HFFc6 (cell line): ENCODE results near the gene ZGRF1. TPM values are rescaled to one million over a fixed set of nuclear protein-coding genes. Genes with fewer than 3 reads are reported as not detected.

Experiments used
- DNase-seq: peaks from one replicate; pipeline ENCODE4 v3.0.0-alpha.2; 2018
- H3K27ac Mint-ChIP-seq: 2 replicates; pipeline ENCODE4 v1.8.0; 2020; ENCODE audit warnings: mild to moderate bottlenecking, mixed read lengths
- H3K27me3 Mint-ChIP-seq: 2 replicates; pipeline ENCODE4 v1.8.0; 2021; ENCODE audit warnings: mild to moderate bottlenecking, moderate library complexity, mixed read lengths; ENCODE audit not compliant: insufficient read depth
- H3K36me3 Mint-ChIP-seq: 2 replicates; pipeline ENCODE4 v1.8.0; 2021; ENCODE audit warnings: low read depth, mixed read lengths
- H3K4me1 Mint-ChIP-seq: 2 replicates; pipeline ENCODE4 v1.8.0; 2020; ENCODE audit warnings: low read depth, mixed read lengths
- H3K4me3 Mint-ChIP-seq: 2 replicates; pipeline ENCODE4 v1.8.0; 2020; ENCODE audit warnings: mild to moderate bottlenecking, moderate library complexity, mixed read lengths
- H3K9me3 Mint-ChIP-seq: 2 replicates; pipeline ENCODE4 v1.8.0; 2020; ENCODE audit warnings: mild to moderate bottlenecking, mixed read lengths
- long read RNA-seq: library from polyadenylated mRNA; unstranded; transcript quantifications from one replicate; pipeline ENCODE4 v2.0.0, GENCODE V29; 2019
- total RNA-seq, 6 experiments: library from RNA; stranded (reverse); fragmentation: NEBNext Ultra II Directional; extraction: Animal tissue kit (Norgen Biotek cat#: 25700); gene quantifications; 2 replicates in 1 of 6; 3 replicates in 5 of 6; pipeline ENCODE4 v1.2.3, GENCODE V29; 2021
- TF ChIP-seq, protein P1 (sequence below): fragments of 200-600 bp; sonication (generic); IDR thresholded peaks from 2 replicates; pipeline ENCODE4 v1.5.0; 2021; ENCODE audit warnings: antibody characterized with exemption, mild to moderate bottlenecking

The ZGRF1 gene, protein sequence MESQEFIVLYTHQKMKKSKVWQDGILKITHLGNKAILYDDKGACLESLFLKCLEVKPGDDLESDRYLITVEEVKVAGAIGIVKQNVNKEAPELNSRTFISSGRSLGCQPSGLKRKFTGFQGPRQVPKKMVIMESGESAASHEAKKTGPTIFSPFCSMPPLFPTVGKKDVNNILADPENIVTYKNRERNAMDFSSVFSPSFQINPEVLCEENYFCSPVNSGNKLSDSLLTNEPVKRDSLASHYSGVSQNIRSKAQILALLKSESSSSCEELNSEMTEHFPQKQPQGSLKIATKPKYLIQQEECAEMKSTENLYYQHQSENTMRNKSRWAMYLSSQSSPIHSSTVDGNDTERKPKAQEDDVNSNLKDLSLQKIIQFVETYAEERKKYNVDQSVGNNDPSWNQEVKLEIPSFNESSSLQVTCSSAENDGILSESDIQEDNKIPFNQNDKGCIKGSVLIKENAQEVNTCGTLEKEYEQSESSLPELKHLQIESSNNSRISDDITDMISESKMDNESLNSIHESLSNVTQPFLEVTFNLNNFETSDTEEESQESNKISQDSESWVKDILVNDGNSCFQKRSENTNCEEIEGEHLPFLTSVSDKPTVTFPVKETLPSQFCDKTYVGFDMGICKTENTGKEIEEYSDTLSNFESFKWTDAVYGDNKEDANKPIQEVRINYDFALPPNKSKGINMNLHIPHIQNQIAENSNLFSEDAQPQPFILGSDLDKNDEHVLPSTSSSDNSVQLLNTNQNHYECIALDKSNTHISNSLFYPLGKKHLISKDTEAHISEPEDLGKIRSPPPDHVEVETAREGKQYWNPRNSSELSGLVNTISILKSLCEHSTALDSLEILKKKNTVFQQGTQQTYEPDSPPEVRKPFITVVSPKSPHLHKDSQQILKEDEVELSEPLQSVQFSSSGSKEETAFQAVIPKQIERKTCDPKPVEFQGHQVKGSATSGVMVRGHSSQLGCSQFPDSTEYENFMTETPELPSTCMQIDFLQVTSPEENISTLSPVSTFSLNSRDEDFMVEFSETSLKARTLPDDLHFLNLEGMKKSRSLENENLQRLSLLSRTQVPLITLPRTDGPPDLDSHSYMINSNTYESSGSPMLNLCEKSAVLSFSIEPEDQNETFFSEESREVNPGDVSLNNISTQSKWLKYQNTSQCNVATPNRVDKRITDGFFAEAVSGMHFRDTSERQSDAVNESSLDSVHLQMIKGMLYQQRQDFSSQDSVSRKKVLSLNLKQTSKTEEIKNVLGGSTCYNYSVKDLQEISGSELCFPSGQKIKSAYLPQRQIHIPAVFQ (N-terminal part only)
- total RNA-seq, result 1 to 10 TPM; 3.7 to 7.3 (median 6.6) TPM
- long read RNA-seq, result 0 reads

DNA sequence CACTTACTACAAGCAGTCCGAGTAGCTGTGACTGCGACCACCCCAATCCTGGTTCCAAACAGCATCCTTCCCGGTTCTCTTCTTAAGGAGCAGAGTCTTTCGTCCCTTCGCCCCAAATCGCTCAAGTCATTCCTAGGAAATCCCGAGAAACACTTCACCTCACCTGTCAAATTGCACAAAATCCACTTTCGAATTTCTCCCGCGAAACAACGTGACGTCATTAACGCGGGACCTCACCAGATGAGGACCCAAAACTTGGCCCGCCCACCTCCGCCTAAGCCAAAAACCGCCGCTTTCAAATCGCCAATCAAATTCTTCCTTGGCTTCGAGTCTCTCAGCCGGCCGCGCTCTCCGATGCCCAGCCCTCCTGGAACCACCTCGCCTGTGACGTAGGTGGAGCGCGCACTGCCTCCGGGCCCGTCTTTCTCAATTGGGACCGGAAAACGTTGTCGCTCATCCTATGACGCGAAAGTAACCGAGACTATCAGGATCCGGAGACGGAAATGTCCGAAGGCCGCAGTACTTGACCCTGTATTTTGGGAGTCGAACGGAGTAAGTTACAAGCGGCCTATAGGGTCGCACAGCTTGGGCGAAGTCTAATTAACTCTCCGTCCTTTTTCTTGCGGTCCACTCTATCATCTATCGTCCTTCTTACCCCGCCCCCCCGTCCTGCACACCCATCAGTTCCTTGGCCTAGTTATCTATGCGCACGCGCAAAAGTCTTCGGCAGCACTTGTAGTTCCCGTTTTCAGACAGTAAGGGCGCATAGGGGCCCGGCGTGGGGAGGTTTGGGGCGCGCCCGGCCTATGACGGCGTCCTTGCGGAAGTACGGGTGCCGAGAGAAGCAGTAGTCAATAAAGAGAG lies at the start of gene ZGRF1, which contains the start of gene LARP7:
ZGRF1 (minus strand) TSS at position 222 of the 864 bp plus-strand sequence. CDS start 3,733 bp downstream, outside the sequence.
LARP7 (plus strand) TSS at position 456 of the 864 bp plus-strand sequence. CDS start 7,527 bp downstream, outside the sequence.
- H3K4me1 Mint-ChIP-seq, result 0 out of 2 replicates have a peak, but pooled peaks cover 5% of the 10 kb centered on the region
- H3K27me3 Mint-ChIP-seq, result no peaks in the 10 kb centered on the region
- peaks cover 7% of the 10 kb centered on the region; the same call in 1 of the 2 replicates for H3K36me3 Mint-ChIP-seq
- H3K4me3 Mint-ChIP-seq, result no peak within 1 kb of the TSS
- DNase-seq, result peak; percentile 99
- H3K27ac Mint-ChIP-seq, result no peak within 1 kb of the TSS; the same call in 1 of the 2 replicates
- TF ChIP-seq, protein P1, sequence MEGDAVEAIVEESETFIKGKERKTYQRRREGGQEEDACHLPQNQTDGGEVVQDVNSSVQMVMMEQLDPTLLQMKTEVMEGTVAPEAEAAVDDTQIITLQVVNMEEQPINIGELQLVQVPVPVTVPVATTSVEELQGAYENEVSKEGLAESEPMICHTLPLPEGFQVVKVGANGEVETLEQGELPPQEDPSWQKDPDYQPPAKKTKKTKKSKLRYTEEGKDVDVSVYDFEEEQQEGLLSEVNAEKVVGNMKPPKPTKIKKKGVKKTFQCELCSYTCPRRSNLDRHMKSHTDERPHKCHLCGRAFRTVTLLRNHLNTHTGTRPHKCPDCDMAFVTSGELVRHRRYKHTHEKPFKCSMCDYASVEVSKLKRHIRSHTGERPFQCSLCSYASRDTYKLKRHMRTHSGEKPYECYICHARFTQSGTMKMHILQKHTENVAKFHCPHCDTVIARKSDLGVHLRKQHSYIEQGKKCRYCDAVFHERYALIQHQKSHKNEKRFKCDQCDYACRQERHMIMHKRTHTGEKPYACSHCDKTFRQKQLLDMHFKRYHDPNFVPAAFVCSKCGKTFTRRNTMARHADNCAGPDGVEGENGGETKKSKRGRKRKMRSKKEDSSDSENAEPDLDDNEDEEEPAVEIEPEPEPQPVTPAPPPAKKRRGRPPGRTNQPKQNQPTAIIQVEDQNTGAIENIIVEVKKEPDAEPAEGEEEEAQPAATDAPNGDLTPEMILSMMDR, result peak; percentile 90
- no peaks in the 10 kb centered on the region for H3K9me3 Mint-ChIP-seq

DNA sequence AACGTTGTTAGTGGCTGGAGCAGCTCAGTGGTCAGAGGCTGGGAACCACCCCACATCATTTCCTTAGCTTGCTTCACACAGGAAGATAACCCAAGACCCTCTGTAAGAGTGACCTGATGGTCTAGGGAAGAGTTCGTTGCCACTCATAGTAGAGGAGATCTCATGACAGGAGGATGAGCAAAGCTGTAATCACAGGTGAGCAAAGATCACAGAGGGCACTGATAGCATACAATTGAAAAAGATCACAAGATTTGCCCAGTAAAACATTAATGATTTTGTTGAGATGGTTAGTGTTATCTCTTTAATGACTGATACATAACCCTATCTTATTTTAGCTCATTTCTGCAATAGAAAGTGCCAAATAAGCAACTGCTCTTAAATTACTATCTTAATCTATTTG lies 44.3 kb upstream of the ZGRF1 start:
- DNase-seq, result no peak
- TF ChIP-seq, protein P1, result no peak
- Mint-ChIP-seq H3K4me1 (no peaks in the 10 kb centered on the region), H3K9me3 (no peaks in the 10 kb centered on the region), H3K27ac (no peak overlapping the region), H3K36me3 (no peaks in the 10 kb centered on the region), H3K4me3 (no peak overlapping the region), H3K27me3 (peaks cover 1% of the 10 kb centered on the region; the same call in 1 of the 2 replicates)

DNA sequence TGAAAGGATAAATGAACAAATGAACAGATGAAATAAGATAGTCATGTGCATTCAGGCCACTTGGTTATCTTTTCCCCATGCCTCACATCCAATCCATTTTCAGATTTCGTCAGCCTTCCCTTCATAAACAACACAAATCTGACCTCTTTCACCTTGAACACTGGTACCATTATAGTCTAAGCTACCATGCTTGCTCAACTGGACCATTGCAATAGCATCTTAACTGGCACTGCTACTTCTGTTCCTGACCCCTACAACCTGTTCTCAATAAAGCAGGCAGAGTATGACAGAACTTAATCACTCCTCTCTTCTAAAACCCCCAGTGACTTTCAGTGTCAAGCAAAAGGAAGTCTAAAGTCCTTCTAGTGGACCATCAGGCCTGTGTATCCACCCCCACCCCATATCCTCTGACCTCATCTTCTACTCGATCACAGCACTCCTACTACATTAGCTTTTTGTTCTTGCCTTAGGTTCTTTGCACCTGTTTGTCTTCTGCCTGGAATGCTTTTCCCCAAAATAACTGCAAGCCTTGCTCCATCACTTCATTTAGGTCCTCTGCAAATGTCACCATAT lies 40.9 kb upstream of the ZGRF1 start:
- H3K4me3 Mint-ChIP-seq, result no peak overlapping the region
- no peaks in the 10 kb centered on the region for H3K9me3 Mint-ChIP-seq
- H3K4me1 Mint-ChIP-seq, result no peaks in the 10 kb centered on the region
- H3K36me3 Mint-ChIP-seq, result no peaks in the 10 kb centered on the region
- H3K27ac Mint-ChIP-seq, result no peak overlapping the region
- TF ChIP-seq, protein P1, result no peak
- peaks cover 3% of the 10 kb centered on the region; the same call in 1 of the 2 replicates for H3K27me3 Mint-ChIP-seq
- no peak for DNase-seq

DNA sequence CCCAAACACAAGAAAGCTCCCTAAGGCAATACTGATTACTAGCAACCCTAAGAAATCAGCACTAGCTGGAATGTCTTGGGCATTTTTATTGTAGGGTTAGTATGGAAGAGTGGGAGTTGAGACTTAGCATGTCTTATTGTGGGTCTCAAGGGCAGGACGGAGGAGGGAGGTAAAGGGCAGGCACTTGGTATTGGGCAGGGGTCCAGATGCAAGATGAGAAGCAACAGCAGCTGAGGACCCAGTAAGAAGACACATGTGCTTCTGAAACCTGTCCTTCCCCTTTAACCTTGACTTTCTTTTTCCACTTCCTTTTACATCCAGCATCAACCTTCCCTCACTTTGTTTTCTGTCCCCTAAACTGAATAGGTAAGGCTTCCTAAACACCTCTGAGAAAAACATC lies 37.7 kb upstream of the ZGRF1 start:
- H3K36me3 Mint-ChIP-seq, result no peaks in the 10 kb centered on the region
- H3K27ac Mint-ChIP-seq, result no peak overlapping the region
- no peak overlapping the region for H3K4me3 Mint-ChIP-seq
- TF ChIP-seq, protein P1, result no peak
- H3K9me3 Mint-ChIP-seq, result no peaks in the 10 kb centered on the region
- DNase-seq, result no peak
- peaks cover 4% of the 10 kb centered on the region; the same call in 1 of the 2 replicates for H3K27me3 Mint-ChIP-seq
- H3K4me1 Mint-ChIP-seq, result no peaks in the 10 kb centered on the region
